PC-3 (cell line): ENCODE measurements around the gene MPZL3. TPM values are rescaled to one million over a fixed set of nuclear protein-coding genes. Genes with fewer than 3 reads are reported as not detected.

Source experiments
- ATAC-seq: fragments of 200-7000 bp; cut with Tn5 transposase; 2 replicates; pipeline ENCODE4 v1.9.1; 2020; ENCODE audit warnings: mild to moderate bottlenecking, moderate library complexity
- BruUV-seq: library from RNA; stranded (reverse); fragments of 400-500 nt; replicated peaks from 2 replicates; lab custom pipeline; 2021; lab: Mats Ljungman, UMichigan
- CTCF ChIA-PET: fragments of 300-600 bp; sonication (Branson Sonifier 250); formaldehyde crosslinking; loops from one replicate; lab custom pipeline; 2022; ENCODE audit warnings: antibody characterized with exemption; lab: Charles Lee
- POLR2A ChIA-PET: fragments of 300-600 bp; sonication (Branson Sonifier 250); formaldehyde crosslinking; loops from one replicate; lab custom pipeline; 2022; ENCODE audit warnings: antibody characterized with exemption; ENCODE audit not compliant: unreplicated experiment; lab: Charles Lee
- DNase-seq: peaks from one replicate; pipeline ENCODE4 v3.0.0-alpha.2; 2015
- H2AFZ ChIP-seq: fragments of 300-600 bp; sonication (generic); 2 replicates; pipeline ENCODE4 v1.6.0; 2016; ENCODE audit warnings: antibody characterized with exemption, low read length
- H3F3A ChIP-seq: fragments of 300-600 bp; sonication (generic); one replicate; pipeline ENCODE4 v1.6.0; 2017; ENCODE audit warnings: antibody characterized with exemption, low read length, control low read depth, mild to moderate bottlenecking; ENCODE audit not compliant: unreplicated experiment
- H3K27ac ChIP-seq: fragments of 300-600 bp; sonication (generic); 2 replicates; pipeline ENCODE4 v1.5.1; 2016; ENCODE audit warnings: mild to moderate bottlenecking, low read length
- H3K27me3 ChIP-seq: fragments of 300-600 bp; sonication (generic); 2 replicates; pipeline ENCODE4 v1.6.1; 2016; ENCODE audit warnings: low read length, mixed read lengths
- H3K36me3 ChIP-seq: fragments of 300-600 bp; sonication (generic); 2 replicates; pipeline ENCODE4 v1.6.1; 2016; ENCODE audit warnings: low read depth, mixed run types, low read length, mixed read lengths
- H3K4me1 ChIP-seq: fragments of 300-600 bp; sonication (generic); 2 replicates; pipeline ENCODE4 v1.5.1; 2016; ENCODE audit warnings: low read length; ENCODE audit not compliant: insufficient read depth
- H3K4me2 ChIP-seq: fragments of 300-600 bp; sonication (generic); 2 replicates; pipeline ENCODE4 v1.6.0; 2016; ENCODE audit warnings: low read length
- H3K4me3 ChIP-seq: fragments of 300-600 bp; sonication (generic); 2 replicates; pipeline ENCODE4 v1.5.1; 2016; ENCODE audit warnings: mild to moderate bottlenecking, low read length, mixed read lengths
- H3K79me2 ChIP-seq: fragments of 300-600 bp; sonication (generic); 2 replicates; pipeline ENCODE4 v1.6.1; 2017; ENCODE audit warnings: low read length, mixed read lengths
- H3K9ac ChIP-seq: fragments of 300-600 bp; sonication (generic); 2 replicates; pipeline ENCODE4 v1.6.0; 2016; ENCODE audit warnings: mild to moderate bottlenecking, low read length
- H3K9me2 ChIP-seq: fragments of 300-600 bp; sonication (generic); replicated peaks from 2 replicates; pipeline ENCODE4 v1.6.1; 2016; ENCODE audit warnings: mixed run types, low read length, mixed read lengths
- H3K9me3 ChIP-seq: fragments of 300-600 bp; sonication (generic); 2 replicates; pipeline ENCODE4 v1.6.1; 2016; ENCODE audit warnings: low read length, mixed read lengths
- H4K20me1 ChIP-seq: fragments of 300-600 bp; sonication (generic); 2 replicates; pipeline ENCODE4 v1.6.1; 2016; ENCODE audit warnings: low read length, mixed read lengths
- CTCF ChIP-seq: fragments of 300-600 bp; sonication (generic); conservative IDR thresholded peaks from 2 replicates; pipeline ENCODE4 v1.5.1; 2017; ENCODE audit warnings: antibody characterized with exemption, low read depth, mild to moderate bottlenecking, low read length
- EZH2 ChIP-seq: fragments of 300-600 bp; sonication (generic); IDR thresholded peaks from one replicate; pipeline ENCODE4 v1.6.1; 2017; ENCODE audit warnings: antibody characterized with exemption, mild to moderate bottlenecking, low read length; ENCODE audit not compliant: unreplicated experiment
- EZH2phosphoT487 ChIP-seq: fragments of 300-600 bp; sonication (generic); IDR thresholded peaks from 2 replicates; pipeline ENCODE4 v1.6.1; 2018; ENCODE audit warnings: mild to moderate bottlenecking, antibody characterized with exemption, low read length, borderline replicate concordance
- intact Hi-C: fragments of 100-400 bp; cut with micrococcal nuclease; formaldehyde crosslinking; loops from 2 replicates; pipeline ENCODE4 v1.9.0; 2023
- total RNA-seq: library from RNA; depleted of rRNA; stranded (reverse); fragments of >200 nt; gene quantifications from 2 replicates; pipeline ENCODE4 v1.2.3, GENCODE V29; 2014

MPZL3 gene
- total RNA-seq, 1 experiment from 2014 or later = 7.0 TPM

- Histone ChIP-seq H3K79me2 (no peaks in the 10 kb centered on the region), H3K27ac (no peak overlapping the region), H3K4me2 (no peak overlapping the region), H3F3A (no peaks in the 10 kb centered on the region), H3K27me3 (no peaks in the 10 kb centered on the region), H2AFZ (no peak overlapping the region), H4K20me1 (no peaks in the 10 kb centered on the region), H3K9ac (no peak overlapping the region), H3K4me3 (no peak overlapping the region), H3K9me2 (no peaks in the 10 kb centered on the region), H3K4me1 (peaks cover 9% of the 10 kb centered on the region; the same call in 1 of the 2 replicates), H3K9me3 (no peaks in the 10 kb centered on the region), H3K36me3 (no peaks in the 10 kb centered on the region)
- POLR2A ChIA-PET = no interaction called here
- BruUV-seq = no TSS peak
- TF ChIP-seq EZH2phosphoT487 (no peak), EZH2 (no peak), CTCF (no peak)
- intact Hi-C loops = no loop called here
- no peak for DNase-seq
- CTCF ChIA-PET = no interaction called here
- ATAC-seq = no peak
Observed at GRCh38 chr11:118217575-118217974, 34.6 kb downstream of the MPZL3 start.

GRCh38 chr11:118216621-118217481 lies 35.3 kb downstream of the MPZL3 start:
- H3K9me3 ChIP-seq = no peaks in the 10 kb centered on the region
- no peak overlapping the region for H3K27ac ChIP-seq
- TF ChIP-seq EZH2 = no peak
- TF ChIP-seq EZH2phosphoT487 = no peak
- no peak for TF ChIP-seq CTCF
- no peaks in the 10 kb centered on the region for H3K36me3 ChIP-seq
- intact Hi-C loops = no loop called here
- no peak overlapping the region for H3K4me2 ChIP-seq
- H3K9me2 ChIP-seq = no peaks in the 10 kb centered on the region
- BruUV-seq = no TSS peak
- no peaks in the 10 kb centered on the region for H3F3A ChIP-seq
- H3K9ac ChIP-seq = no peak overlapping the region
- no peak overlapping the region for H2AFZ ChIP-seq
- H3K79me2 ChIP-seq = no peaks in the 10 kb centered on the region
- H4K20me1 ChIP-seq = no peaks in the 10 kb centered on the region
- peaks cover 9% of the 10 kb centered on the region; the same call in 1 of the 2 replicates for H3K4me1 ChIP-seq
- H3K4me3 ChIP-seq = no peak overlapping the region
- POLR2A ChIA-PET = no interaction called here
- CTCF ChIA-PET = no interaction called here
- no peak for ATAC-seq
- no peak for DNase-seq
- H3K27me3 ChIP-seq = no peaks in the 10 kb centered on the region

- ChIA-PET CTCF (no interaction called here), POLR2A (no interaction called here)
- Histone ChIP-seq H3K4me2 (no peak overlapping the region), H3K79me2 (no peaks in the 10 kb centered on the region), H2AFZ (no peak overlapping the region), H3K4me3 (no peak overlapping the region), H3F3A (no peaks in the 10 kb centered on the region), H4K20me1 (no peaks in the 10 kb centered on the region), H3K4me1 (peaks cover 9% of the 10 kb centered on the region; the same call in 1 of the 2 replicates), H3K36me3 (no peaks in the 10 kb centered on the region), H3K9ac (no peak overlapping the region), H3K27me3 (no peaks in the 10 kb centered on the region), H3K9me2 (no peaks in the 10 kb centered on the region), H3K9me3 (no peaks in the 10 kb centered on the region), H3K27ac (no peak overlapping the region)
- BruUV-seq = no TSS peak
- TF ChIP-seq EZH2 = no peak
- no peak for TF ChIP-seq EZH2phosphoT487
- TF ChIP-seq CTCF = no peak
- ATAC-seq (no peak), DNase-seq (no peak)
- intact Hi-C loops = no loop called here
Observed at GRCh38 chr11:118215765-118216164, 36.4 kb downstream of the MPZL3 start.
